Bronchial epithelial cell (primary cell): ENCODE results near the gene UPK3A. TPM values are rescaled to one million over a fixed set of nuclear protein-coding genes. Genes with fewer than 3 reads are reported as not detected.
A peak's percentile ranks its signal among the peaks of the same experiment; 100 is the strongest.

Experiments used
- DNase-seq: peaks from one replicate; pipeline ENCODE4 v3.0.0-alpha.2; 2010; ENCODE audit warnings: low read depth
- FAIRE-seq: peaks from 2 replicates; lab custom pipeline; 2011; peaks lifted over from hg19 to GRCh38; lab: Jason Lieb, UNC
- H3K27me3 ChIP-seq: 2 replicates; pipeline ENCODE4 v1.5.1; 2011; ENCODE audit warnings: low read length; ENCODE audit not compliant: control insufficient read depth, insufficient read depth
- H3K36me3 ChIP-seq: 2 replicates; pipeline ENCODE4 v1.5.1; 2011; ENCODE audit warnings: low read length; ENCODE audit not compliant: control insufficient read depth, insufficient read depth
- H3K4me3 ChIP-seq: 2 replicates; pipeline ENCODE4 v1.5.1; 2011; ENCODE audit warnings: mild to moderate bottlenecking, low read depth, low read length, control low read depth
- CTCF ChIP-seq: IDR thresholded peaks from 2 replicates; pipeline ENCODE4 v1.5.1; 2011; ENCODE audit warnings: mild to moderate bottlenecking, moderate library complexity, low read length, control low read depth, inconsistent platforms; ENCODE audit not compliant: insufficient read depth, severe bottlenecking
- total RNA-seq: library from RNA; depleted of rRNA; stranded (reverse); fragments of >200 nt; gene quantifications from 2 replicates; pipeline ENCODE4 v1.2.1, GENCODE V29; 2014

The UPK3A gene
- total RNA-seq, 1 donor from 2014 or later, result not detected

- peak; percentile 17 for DNase-seq
- no peak for FAIRE-seq
Measured at GRCh38 chr22:45268958-45269844, 15.5 kb upstream of the UPK3A start.

GRCh38 chr22:45270095-45271020 is 14.4 kb upstream of the UPK3A start:
- Histone ChIP-seq H3K4me3 (no peak overlapping the region), H3K27me3 (peaks cover 6% of the 10 kb centered on the region), H3K36me3 (no peaks in the 10 kb centered on the region)
- DNase-seq, result no peak
- TF ChIP-seq CTCF, result no peak
- peak; percentile 77 for FAIRE-seq

More at GRCh38 chr22:45268958-45269844, 15.5 kb upstream of the UPK3A start:
- peak; percentile 74 for TF ChIP-seq CTCF
- peak overlapping the region; percentile 55 for H3K4me3 ChIP-seq
- peaks cover 6% of the 10 kb centered on the region for H3K27me3 ChIP-seq
- no peaks in the 10 kb centered on the region for H3K36me3 ChIP-seq

GRCh38 chr22:45271667-45272201 is 13.0 kb upstream of the UPK3A start:
- H3K4me3 ChIP-seq, result no peak overlapping the region
- H3K27me3 ChIP-seq, result peaks cover 6% of the 10 kb centered on the region
- H3K36me3 ChIP-seq, result no peaks in the 10 kb centered on the region
- DNase-seq (no peak), FAIRE-seq (no peak)
- TF ChIP-seq CTCF, result no peak

GRCh38 chr22:45272498-45272897 is 12.3 kb upstream of the UPK3A start:
- FAIRE-seq (no peak), DNase-seq (no peak)
- no peaks in the 10 kb centered on the region for H3K36me3 ChIP-seq
- H3K4me3 ChIP-seq, result no peak overlapping the region
- no peak for TF ChIP-seq CTCF
- peaks cover 6% of the 10 kb centered on the region for H3K27me3 ChIP-seq

- DNase-seq (no peak), FAIRE-seq (no peak)
- no peak for TF ChIP-seq CTCF
- Histone ChIP-seq H3K36me3 (no peaks in the 10 kb centered on the region), H3K4me3 (no peak overlapping the region), H3K27me3 (peaks cover 6% of the 10 kb centered on the region)
Measured at GRCh38 chr22:45273452-45274075, 11.2 kb upstream of the UPK3A start.
